Astrocyte of the spinal cord (primary cell): Measurements from ENCODE around the gene THRAP3.
"Not testable (repeated sequence)": the region's sequence is repeated elsewhere in the genome, so short reads cannot be mapped to it uniquely, and the experiment has no call there.

Source experiments
- DNase-seq: peaks from one replicate; pipeline ENCODE4 v3.0.0; 2011; ENCODE audit warnings: low read depth, low spot score
- H3K4me3 ChIP-seq: 2 replicates; pipeline ENCODE4 v1.5.1; 2011; ENCODE audit warnings: low read depth, mild to moderate bottlenecking, low read length, moderate library complexity
- CTCF ChIP-seq: IDR thresholded peaks from 2 replicates; pipeline ENCODE4 v1.5.1; 2012; ENCODE audit warnings: low read depth, mild to moderate bottlenecking, low read length, inconsistent platforms
- in situ Hi-C: cut with HindIII; loops from 2 replicates; pipeline ENCODE4 v1.10.0; 2017; ENCODE audit warnings: low sequenced_read_pairs

The THRAP3 gene

DNA sequence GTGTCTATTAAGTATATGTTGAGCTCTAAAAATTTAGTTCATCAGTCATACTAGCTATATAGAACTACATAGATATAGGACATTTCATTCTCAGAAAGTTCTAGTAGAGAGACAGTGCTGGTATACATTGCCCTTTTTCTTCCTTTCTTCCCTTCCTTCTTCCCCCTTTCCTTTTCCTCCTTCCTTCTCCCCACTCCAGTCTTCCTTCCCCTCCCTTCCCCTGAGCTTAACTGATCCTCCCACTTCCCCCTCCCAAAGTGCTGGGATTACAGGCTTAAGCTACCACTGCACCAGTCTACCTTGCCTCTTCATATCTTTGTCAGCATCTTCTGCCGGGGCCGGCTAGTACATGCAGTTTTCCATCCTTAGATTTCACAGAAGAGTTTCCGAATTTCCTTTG is 12.1 kb downstream of the THRAP3 start:
- in situ Hi-C loops: no loop called here
- DNase-seq: no peak
- no peak overlapping the region for H3K4me3 ChIP-seq
- TF ChIP-seq CTCF: no peak

- in situ Hi-C loops: no loop called here
- peak; percentile 69 for DNase-seq
- TF ChIP-seq CTCF: no peak
- H3K4me3 ChIP-seq: no peak overlapping the region
Measured at GRCh38 chr1:36238433-36238832, 14.2 kb downstream of the THRAP3 start.

DNA sequence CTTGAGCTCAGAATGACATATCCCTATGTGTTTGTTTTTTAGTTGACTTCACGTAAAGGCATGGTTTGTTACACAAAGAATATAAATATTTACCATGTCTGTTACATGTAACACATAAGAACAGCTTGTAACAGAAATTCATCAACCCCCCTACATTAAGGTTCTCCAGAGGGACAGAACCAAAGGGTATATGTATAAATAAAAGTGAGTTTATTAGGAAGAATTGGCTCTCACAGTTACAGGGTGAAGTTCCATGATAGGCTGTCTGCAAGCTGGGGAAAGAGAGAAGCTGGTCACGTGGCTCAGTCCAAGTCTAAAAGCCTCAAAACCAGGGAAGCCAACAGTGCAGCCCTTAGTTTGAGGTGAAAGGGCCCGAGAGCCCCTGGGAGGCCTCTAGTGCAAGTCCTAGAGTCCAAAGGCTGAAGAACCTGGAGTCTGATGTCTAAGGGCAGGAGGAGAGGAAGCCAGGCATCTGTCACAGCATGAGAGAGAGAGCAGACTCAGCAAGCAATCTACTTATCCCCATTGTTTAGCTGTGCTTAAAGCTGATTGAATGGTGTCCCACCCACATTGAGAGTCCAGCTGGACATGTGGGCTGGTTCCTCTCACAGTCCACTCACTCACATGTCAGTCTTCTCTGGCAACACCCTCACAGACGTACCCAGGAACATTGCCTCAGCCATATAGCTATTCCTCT is 15.8 kb downstream of the THRAP3 start:
- in situ Hi-C loops: no loop called here
- TF ChIP-seq CTCF: no peak
- H3K4me3 ChIP-seq: no peak overlapping the region
- peak; percentile 28 for DNase-seq

DNA sequence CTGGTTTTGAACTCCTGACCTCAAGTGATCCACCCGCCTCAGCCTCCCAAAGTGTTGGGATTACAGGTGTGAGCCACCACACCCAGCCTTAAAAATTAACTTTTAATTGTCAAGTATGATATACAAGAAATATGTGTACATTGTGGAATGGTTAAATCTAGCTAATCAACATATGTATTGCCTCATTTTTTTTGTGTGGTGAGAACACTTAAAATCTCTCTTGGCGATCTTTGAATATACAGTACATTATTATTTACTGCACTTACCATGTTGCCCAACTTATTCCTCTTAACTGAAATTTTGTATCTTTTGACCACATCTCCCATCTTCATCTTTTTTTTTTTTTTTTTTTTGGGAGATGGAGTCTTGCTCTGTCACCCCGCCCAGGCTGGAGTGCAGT is 23.3 kb downstream of the THRAP3 start:
- no peak for DNase-seq
- in situ Hi-C loops: no loop called here
- no peak overlapping the region for H3K4me3 ChIP-seq
- no peak for TF ChIP-seq CTCF

GRCh38 chr1:36248250-36248894 is 24.1 kb downstream of the THRAP3 start:
- DNase-seq: peak; percentile 89
- no peak for TF ChIP-seq CTCF
- in situ Hi-C loops: no loop called here
- H3K4me3 ChIP-seq: no peak overlapping the region

- DNase-seq: no peak
- TF ChIP-seq CTCF: no peak
- in situ Hi-C loops: no loop called here
- no peak overlapping the region for H3K4me3 ChIP-seq
Measured at GRCh38 chr1:36251794-36252481, 27.7 kb downstream of the THRAP3 start.

- in situ Hi-C loops, H3K4me3 ChIP-seq: not testable (repeated sequence)
Measured at GRCh38 chr1:36252482-36252824, 28.2 kb downstream of the THRAP3 start.

More at GRCh38 chr1:36252482-36252824, 28.2 kb downstream of the THRAP3 start:
- DNase-seq: not testable (repeated sequence)
